GM21360 (cell line): Measurements from ENCODE around the gene HPCAL4.

Experiments used
- ATAC-seq: cut with Tn5 transposase; IDR thresholded peaks from one replicate; pipeline ENCODE4 v1.9.1; 2021; ENCODE audit warnings: mild to moderate bottlenecking, moderate library complexity; ENCODE audit not compliant: unreplicated experiment

HPCAL4 gene

GRCh38 chr1:39631361-39632322, 59.6 kb downstream of the HPCAL4 start:
- no peak for ATAC-seq

- no peak for ATAC-seq
Observed at GRCh38 chr1:39628807-39629350, 62.4 kb downstream of the HPCAL4 start.
